Astrocyte of the spinal cord (primary cell): ENCODE results near the gene GAREM1.

Experiments
- DNase-seq: peaks from one replicate; pipeline ENCODE4 v3.0.0; 2011; ENCODE audit warnings: low read depth, low spot score
- H3K4me3 ChIP-seq: 2 replicates; pipeline ENCODE4 v1.5.1; 2011; ENCODE audit warnings: low read depth, mild to moderate bottlenecking, low read length, moderate library complexity
- CTCF ChIP-seq: IDR thresholded peaks from 2 replicates; pipeline ENCODE4 v1.5.1; 2012; ENCODE audit warnings: low read depth, mild to moderate bottlenecking, low read length, inconsistent platforms
- in situ Hi-C: cut with HindIII; loops from 2 replicates; pipeline ENCODE4 v1.10.0; 2017; ENCODE audit warnings: low sequenced_read_pairs

GAREM1 gene

GRCh38 chr18:32371384-32371783, 99.3 kb downstream of the GAREM1 start:
- in situ Hi-C loops, result no loop called here
- H3K4me3 ChIP-seq, result no peak overlapping the region
- TF ChIP-seq CTCF, result no peak
- no peak for DNase-seq

DNA sequence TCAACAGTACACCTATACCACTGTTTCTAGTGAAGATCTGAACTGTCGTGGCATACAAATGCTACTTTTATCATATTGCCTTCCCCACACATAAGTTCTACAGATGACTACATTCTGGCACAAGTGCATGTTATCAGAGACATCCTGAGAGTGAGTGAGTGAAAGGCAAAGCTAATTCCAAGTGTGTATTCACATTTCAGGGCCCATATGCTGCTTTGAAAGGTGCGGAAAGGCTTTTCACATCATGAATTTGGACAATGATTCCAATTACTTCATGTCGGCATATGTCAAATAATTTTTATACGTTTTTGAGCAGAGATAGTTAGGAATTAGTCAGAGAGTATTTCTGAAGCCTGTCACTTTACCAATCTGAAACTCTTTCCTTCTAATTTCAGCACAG, 101.7 kb downstream of the GAREM1 start:
- DNase-seq, result no peak
- no peak overlapping the region for H3K4me3 ChIP-seq
- in situ Hi-C loops, result no loop called here
- TF ChIP-seq CTCF, result no peak

DNA sequence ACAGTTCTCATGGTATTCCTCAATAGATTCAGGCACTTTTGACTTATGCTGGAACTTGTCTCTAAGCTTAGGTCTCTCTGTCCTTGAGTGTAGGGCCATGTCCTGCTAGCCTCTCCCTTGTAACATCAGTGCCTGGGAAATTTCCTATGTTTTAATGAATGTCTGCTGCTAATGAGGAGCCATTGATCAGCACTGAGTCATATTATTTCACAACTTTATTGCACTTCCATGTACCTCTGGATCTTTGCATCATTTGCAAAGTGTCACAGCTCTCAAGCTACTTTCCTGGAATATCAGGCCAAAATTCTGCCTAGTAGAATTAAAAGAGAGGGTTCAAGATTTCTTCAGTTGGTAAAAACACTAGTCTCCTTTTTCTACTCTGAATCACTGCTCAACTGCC, 102.5 kb downstream of the GAREM1 start:
- no peak for TF ChIP-seq CTCF
- in situ Hi-C loops, result no loop called here
- no peak overlapping the region for H3K4me3 ChIP-seq
- no peak for DNase-seq

DNA sequence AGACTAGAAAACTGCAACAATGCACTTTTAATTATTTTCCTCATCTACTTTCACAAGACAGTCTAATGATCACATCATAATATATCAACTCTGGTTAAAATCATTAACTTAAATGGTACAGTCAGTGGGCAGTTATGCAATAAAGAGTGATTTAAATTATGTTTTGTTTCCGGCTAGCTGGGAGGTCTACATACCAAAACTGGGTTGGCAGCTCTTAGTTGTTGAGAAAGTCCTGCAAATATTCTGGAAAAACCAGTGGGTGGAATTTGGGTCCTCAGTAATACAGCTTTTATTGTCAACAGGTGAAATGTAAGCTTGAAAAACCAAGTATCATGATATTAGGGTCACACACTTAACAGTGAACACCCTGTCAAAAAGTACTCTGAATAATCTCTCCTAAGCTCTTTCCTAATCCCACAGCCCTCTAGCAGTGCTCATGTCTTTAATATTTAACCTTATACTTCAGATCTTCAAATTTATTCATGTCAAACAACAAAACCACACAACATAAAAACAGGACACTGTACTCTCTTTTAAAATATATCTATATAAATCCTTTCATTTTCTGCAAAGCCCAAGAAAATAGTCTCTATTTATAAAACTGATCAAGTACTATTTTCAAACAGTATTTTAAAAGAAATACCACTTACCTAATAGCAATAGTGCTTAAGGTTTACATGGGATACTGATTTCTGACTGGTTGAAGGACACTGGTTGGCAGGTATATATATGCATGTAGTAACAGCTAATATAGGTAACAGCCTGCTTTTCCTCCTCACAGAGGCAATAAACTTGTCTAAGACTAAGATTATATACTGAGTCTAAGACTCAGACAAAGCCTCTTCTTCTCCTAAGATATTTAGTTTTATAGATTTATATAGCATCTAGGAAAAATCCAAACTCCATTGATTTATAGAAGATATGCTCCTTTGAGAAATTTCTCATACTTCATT, 103.8 kb downstream of the GAREM1 start:
- TF ChIP-seq CTCF, result no peak
- in situ Hi-C loops, result no loop called here
- DNase-seq, result no peak
- H3K4me3 ChIP-seq, result no peak overlapping the region

- DNase-seq, result no peak
- in situ Hi-C loops, result no loop called here
- no peak for TF ChIP-seq CTCF
- no peak overlapping the region for H3K4me3 ChIP-seq
Measured at GRCh38 chr18:32362484-32362883, 108.2 kb downstream of the GAREM1 start.

DNA sequence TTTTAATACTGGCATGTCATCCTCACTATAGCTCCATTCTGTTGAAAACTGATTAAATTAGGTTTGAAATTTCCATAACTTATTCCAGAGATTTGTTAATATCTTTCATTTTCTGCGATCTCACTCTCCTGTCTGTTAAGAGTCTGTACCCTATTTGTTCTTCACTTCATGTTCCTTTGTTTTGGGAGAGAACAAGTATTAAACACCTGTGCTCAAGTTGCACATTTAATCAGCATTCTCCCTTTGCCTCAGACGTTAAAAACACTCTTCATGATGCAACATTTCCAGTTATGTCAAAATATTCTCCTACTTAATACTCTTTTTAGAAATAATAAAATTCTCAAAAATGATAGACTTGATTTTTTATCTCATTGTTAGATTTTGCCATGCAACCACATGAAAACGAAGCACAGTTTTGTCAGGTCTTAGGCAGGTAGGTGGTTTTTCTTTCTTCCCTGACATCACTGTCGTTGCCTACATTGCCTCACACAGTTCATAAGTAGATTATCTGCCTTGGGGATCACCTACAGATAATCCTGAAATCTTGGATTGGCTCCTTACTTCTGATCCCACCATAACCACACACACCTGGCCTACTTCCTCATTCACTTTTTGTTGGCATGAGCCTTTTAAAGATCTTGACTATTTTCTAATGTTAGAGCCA, 109.9 kb downstream of the GAREM1 start:
- DNase-seq, result no peak
- in situ Hi-C loops, result no loop called here
- no peak overlapping the region for H3K4me3 ChIP-seq
- no peak for TF ChIP-seq CTCF
